Measurements from ENCODE around the gene CCDC178. TPM values are rescaled to one million over a fixed set of nuclear protein-coding genes. Genes with fewer than 3 reads are reported as not detected.
"Not testable (repeated sequence)": the region's sequence is repeated elsewhere in the genome, so short reads cannot be mapped to it uniquely, and the experiment has no call there.

CCDC178 gene
- polyA plus RNA-seq, 1 experiment, result not detected

GRCh38 chr18:33184175-33184574 is 256.3 kb downstream of the CCDC178 start:
- no peak for DNase-seq (ENCODE audit: low read depth, low spot score)
- TF ChIP-seq CTCF (IDR thresholded peaks at IDR 0.05; ENCODE audit: low read depth, low read length), result no peak
- H3K27me3 ChIP-seq (ENCODE audit: control insufficient read depth, insufficient read depth, low read length), result no peaks in the 10 kb centered on the region
- CTCF ChIA-PET, result no interaction called here
- H3K9me3 ChIP-seq (ENCODE audit: control insufficient read depth, insufficient read depth, low read length), result no peaks in the 10 kb centered on the region
- POLR2A ChIA-PET, result no interaction called here
- H3K27ac ChIP-seq (ENCODE audit: low read depth, low read length), result no peak overlapping the region
- H3K4me3 ChIP-seq (ENCODE audit: low read depth, low read length), result no peak overlapping the region

GRCh38 chr18:33183136-33183535 is 257.4 kb downstream of the CCDC178 start:
- ChIA-PET CTCF (no interaction called here), POLR2A (no interaction called here)
- no peak for TF ChIP-seq CTCF (IDR thresholded peaks at IDR 0.05; ENCODE audit: low read depth, low read length)

GRCh38 chr18:33181016-33181415 is 259.5 kb downstream of the CCDC178 start:
- H3K27ac ChIP-seq (ENCODE audit: low read depth, low read length), result no peak overlapping the region
- ChIA-PET POLR2A (no interaction called here), CTCF (no interaction called here)

More at GRCh38 chr18:33183136-33183535, 257.4 kb downstream of the CCDC178 start:
- H3K27ac ChIP-seq (ENCODE audit: low read depth, low read length), result no peak overlapping the region
- no peaks in the 10 kb centered on the region for H3K27me3 ChIP-seq (ENCODE audit: control insufficient read depth, insufficient read depth, low read length)
- H3K4me3 ChIP-seq (ENCODE audit: low read depth, low read length), result no peak overlapping the region
- no peak for DNase-seq (ENCODE audit: low read depth, low spot score)
- H3K9me3 ChIP-seq (ENCODE audit: control insufficient read depth, insufficient read depth, low read length), result no peaks in the 10 kb centered on the region

GRCh38 chr18:33169218-33169617 is 271.3 kb downstream of the CCDC178 start:
- POLR2A ChIA-PET, result no interaction called here

More at GRCh38 chr18:33181016-33181415, 259.5 kb downstream of the CCDC178 start:
- Histone ChIP-seq H3K9me3 (ENCODE audit: control insufficient read depth, insufficient read depth, low read length) (no peaks in the 10 kb centered on the region), H3K27me3 (ENCODE audit: control insufficient read depth, insufficient read depth, low read length) (no peaks in the 10 kb centered on the region), H3K4me3 (ENCODE audit: low read depth, low read length) (no peak overlapping the region)
- TF ChIP-seq CTCF (IDR thresholded peaks at IDR 0.05; ENCODE audit: low read depth, low read length), result no peak
- no peak for DNase-seq (ENCODE audit: low read depth, low spot score)

GRCh38 chr18:33164121-33164520 is 276.4 kb downstream of the CCDC178 start:
- H3K4me3 ChIP-seq (ENCODE audit: low read depth, low read length); POLR2A ChIA-PET; H3K9me3 ChIP-seq (ENCODE audit: control insufficient read depth, insufficient read depth, low read length); CTCF ChIA-PET; DNase-seq (ENCODE audit: low read depth, low spot score); H3K27me3 ChIP-seq (ENCODE audit: control insufficient read depth, insufficient read depth, low read length); H3K27ac ChIP-seq (ENCODE audit: low read depth, low read length): not testable (repeated sequence)

More at GRCh38 chr18:33169218-33169617, 271.3 kb downstream of the CCDC178 start:
- no peak for DNase-seq (ENCODE audit: low read depth, low spot score)
- no peak overlapping the region for H3K4me3 ChIP-seq (ENCODE audit: low read depth, low read length)
- TF ChIP-seq CTCF (IDR thresholded peaks at IDR 0.05; ENCODE audit: low read depth, low read length), result no peak
- H3K27ac ChIP-seq (ENCODE audit: low read depth, low read length), result no peak overlapping the region
- H3K9me3 ChIP-seq (ENCODE audit: control insufficient read depth, insufficient read depth, low read length), result no peaks in the 10 kb centered on the region
- no peaks in the 10 kb centered on the region for H3K27me3 ChIP-seq (ENCODE audit: control insufficient read depth, insufficient read depth, low read length)
- CTCF ChIA-PET, result interaction anchor here (0.5 kb wide), 1 partner anchor 706 kb away, joined by 3 read pairs; no protein-coding TSS in a partner anchor

GRCh38 chr18:33161131-33161530 is 279.4 kb downstream of the CCDC178 start:
- ChIA-PET POLR2A (no interaction called here), CTCF (no interaction called here)
- no peak for DNase-seq (ENCODE audit: low read depth, low spot score)

More at GRCh38 chr18:33161131-33161530, 279.4 kb downstream of the CCDC178 start:
- H3K27ac ChIP-seq (ENCODE audit: low read depth, low read length), result no peak overlapping the region
- H3K27me3 ChIP-seq (ENCODE audit: control insufficient read depth, insufficient read depth, low read length), result no peaks in the 10 kb centered on the region
- H3K9me3 ChIP-seq (ENCODE audit: control insufficient read depth, insufficient read depth, low read length), result no peaks in the 10 kb centered on the region
- TF ChIP-seq CTCF (IDR thresholded peaks at IDR 0.05; ENCODE audit: low read depth, low read length), result no peak
- no peak overlapping the region for H3K4me3 ChIP-seq (ENCODE audit: low read depth, low read length)

Measured in AG04450 (cell line).